Measurements from ENCODE around the gene MIAT. TPM values are rescaled to one million over a fixed set of nuclear protein-coding genes. Genes with fewer than 3 reads are reported as not detected.

Gene MIAT
- total and polyA plus RNA-seq, 2 of the 4 experiments (the other 2 are of a cell fraction): 0.54 to 0.65 TPM

- TF ChIP-seq POLR2A (IDR thresholded peaks at IDR 0.05; ENCODE audit: low read depth, low read length) (no peak), MXI1 (IDR thresholded peaks at IDR 0.05; ENCODE audit: borderline replicate concordance, low read depth, low read length) (no peak), CHD1 (IDR thresholded peaks at IDR 0.05; ENCODE audit: low read depth, low read length) (no peak), MAZ (IDR thresholded peaks at IDR 0.05; ENCODE audit: borderline replicate concordance, low read depth, low read length) (no peak), FOS (IDR thresholded peaks at IDR 0.05; ENCODE audit: low read depth, low read length) (no peak), USF2 (IDR thresholded peaks at IDR 0.05; ENCODE audit: low read depth, low read length) (no peak), BHLHE40 (IDR thresholded peaks at IDR 0.05; ENCODE audit: low read depth, low read length) (no peak), CEBPB (IDR thresholded peaks at IDR 0.05; ENCODE audit: low read depth, low read length) (no peak), RFX5 (IDR thresholded peaks at IDR 0.05; ENCODE audit: low read depth, low read length) (no peak), NFE2L2 (IDR thresholded peaks at IDR 0.05; ENCODE audit: low read depth, low read length) (no peak), SMC3 (IDR thresholded peaks at IDR 0.05; ENCODE audit: low read depth, low read length) (no peak), CTCF (conservative IDR thresholded peaks at IDR 0.05; ENCODE audit: low read depth, low read length) (no peak), MAFK (IDR thresholded peaks at IDR 0.05; ENCODE audit: low read depth, low read length) (no peak), RCOR1 (IDR thresholded peaks at IDR 0.05; ENCODE audit: insufficient replicate concordance, low read length) (no peak), RAD21 (IDR thresholded peaks at IDR 0.05; ENCODE audit: low read length) (no peak), ELK1 (IDR thresholded peaks at IDR 0.05; ENCODE audit: borderline replicate concordance, low read depth, low read length) (no peak)
- H3K36me3 ChIP-seq (ENCODE audit: control insufficient read depth, insufficient read depth, low read length): peaks cover 2% of the 10 kb centered on the region; the same call in 1 of the 2 replicates
- H3K14ac ChIP-seq (replicated peaks; ENCODE audit: low read depth, low read length): no peak overlapping the region
- H2BK15ac ChIP-seq (ENCODE audit: low read depth, low read length): no peak overlapping the region
- CTCF ChIA-PET: no interaction called here
- H4K91ac ChIP-seq (ENCODE audit: insufficient read depth, low read depth, low read length): no peak overlapping the region
- H2BK20ac ChIP-seq (ENCODE audit: low read depth, low read length): no peak overlapping the region
- ATAC-seq (ENCODE audit: low read depth): no peak
- dilution Hi-C loops (cut with HindIII; ENCODE audit: low sequenced_read_pairs, unreplicated experiment) (no loop called here), in situ Hi-C loops (cut with MboI; ENCODE audit: low sequenced_read_pairs) (no loop called here), intact Hi-C loops (cut with micrococcal nuclease) (no loop called here)
- WGBS, 2 experiments (ENCODE audit: extremely low coverage in 2 of 2, insufficient read length in 1 of 2): 100% methylated on average over 1 of the region's 6 CpGs; no CpG with 5 or more reads in 1 of the 2 experiments
- H3K9ac ChIP-seq (ENCODE audit: low read depth, low read length): no peak overlapping the region
- no peak overlapping the region for H2BK120ac ChIP-seq (ENCODE audit: low read depth, low read length)
- no TSS peak for BruUV-seq (replicated peaks)
- H2AK5ac ChIP-seq (ENCODE audit: low read depth, low read length): no peak overlapping the region
- peaks cover 4% of the 10 kb centered on the region; the same call in 1 of the 2 replicates for H3K9me1 ChIP-seq (ENCODE audit: insufficient read depth, low read length)
- H2AFZ ChIP-seq (replicated peaks; ENCODE audit: low read length, poor library complexity): no peak overlapping the region
- no peak overlapping the region for H3K4me3 ChIP-seq (ENCODE audit: insufficient read depth, low read depth, low read length)
- no peaks in the 10 kb centered on the region for H4K20me1 ChIP-seq (ENCODE audit: insufficient read depth, low read length)
- H3K23ac ChIP-seq (ENCODE audit: low read depth, low read length): no peak overlapping the region
- H3K18ac ChIP-seq (ENCODE audit: low read depth, low read length): no peak overlapping the region
- 0 out of 2 replicates have a peak, but pooled peaks cover 4% of the 10 kb centered on the region for H3K9me3 ChIP-seq (ENCODE audit: control insufficient read depth, insufficient read depth, low read length)
- POLR2A ChIA-PET (ENCODE audit: unreplicated experiment): no interaction called here
- no peak overlapping the region for H4K5ac ChIP-seq (ENCODE audit: low read depth, low read length)
- no peaks in the 10 kb centered on the region for H3K27me3 ChIP-seq (ENCODE audit: control insufficient read depth, insufficient read depth, low read length)
- no peak overlapping the region for H3K56ac ChIP-seq (ENCODE audit: extremely low read depth, insufficient read depth, low read length)
- H4K8ac ChIP-seq (ENCODE audit: low read depth in 2 of 2, low read length in 2 of 2): no peak overlapping the region
- no peak overlapping the region for H3K4me2 ChIP-seq (ENCODE audit: low read depth, low read length)
- DNase-seq: no peak
- H3K4ac ChIP-seq (ENCODE audit: low read depth, low read length): no peak overlapping the region
- no peak overlapping the region for H3K27ac ChIP-seq (ENCODE audit: insufficient read depth, low read length)
- peaks cover 6 to 42% of the 10 kb centered on the region in 2 experiments; a peak in 3 of 4 replicates for H3K79me1 ChIP-seq (ENCODE audit: low read depth in 1 of 2, low read length in 2 of 2)
- no peak overlapping the region for H2AK9ac ChIP-seq (replicated peaks; ENCODE audit: low read depth, low read length, poor library complexity)
- H3K4me1 ChIP-seq (ENCODE audit: control insufficient read depth, insufficient read depth, low read length): peaks cover 11% of the 10 kb centered on the region
- no peak overlapping the region for H2BK5ac ChIP-seq (ENCODE audit: low read depth, low read length, poor library complexity, severe bottlenecking)
Observed at GRCh38 chr22:26685601-26686000, 28.2 kb downstream of the MIAT start.

All from IMR-90 (cell line).